GM23248 (cell line): Measurements from ENCODE around the gene IKZF4.

Experiments used
- EZH2 ChIP-seq: fragments of 200-600 bp; sonication (generic); IDR thresholded peaks from 2 replicates; pipeline ENCODE4 v1.6.1; 2018; ENCODE audit warnings: antibody characterized with exemption, mild to moderate bottlenecking; ENCODE audit not compliant: insufficient read depth, poor library complexity, severe bottlenecking
- EZH2phosphoT487 ChIP-seq: fragments of 200-600 bp; sonication (generic); IDR thresholded peaks from 2 replicates; pipeline ENCODE4 v1.6.1; 2018; ENCODE audit warnings: antibody characterized with exemption, moderate library complexity, mild to moderate bottlenecking, low read depth; ENCODE audit not compliant: insufficient read depth

- no peak for TF ChIP-seq EZH2
- no peak for TF ChIP-seq EZH2phosphoT487
Observed at GRCh38 chr12:56078931-56079722, 58.3 kb downstream of the IKZF4 start.
